BJ (cell line): ENCODE results near the gene APH1A. TPM values are rescaled to one million over a fixed set of nuclear protein-coding genes. Genes with fewer than 3 reads are reported as not detected.
A peak's percentile ranks its signal among the peaks of the same experiment; 100 is the strongest.

Source experiments
- CTCF ChIA-PET: fragments of 350-600 bp; formaldehyde crosslinking; extraction: SDS; loops from one replicate; lab custom pipeline; 2021; ENCODE audit warnings: antibody characterized with exemption, inconsistent platforms; lab: Yijun Ruan, JAX
- POLR2A ChIA-PET: fragments of 300-600 bp; sonication (Branson Sonifier 250); formaldehyde crosslinking; extraction: SDS; loops from one replicate; lab custom pipeline; 2021; ENCODE audit warnings: antibody characterized with exemption; lab: Charles Lee
- DNase-seq: peaks from one replicate; pipeline ENCODE4 v3.0.0-alpha.2; 2011; ENCODE audit warnings: low read depth
- H3K27me3 ChIP-seq: 2 replicates; pipeline ENCODE4 v1.6.0; 2011; ENCODE audit warnings: low read length; ENCODE audit not compliant: control insufficient read depth, insufficient read depth
- H3K36me3 ChIP-seq: 2 replicates; pipeline ENCODE4 v1.5.1; 2011; ENCODE audit warnings: low read length; ENCODE audit not compliant: control insufficient read depth, insufficient read depth
- H3K4me3 ChIP-seq: 2 replicates; pipeline ENCODE4 v1.5.1; 2011; ENCODE audit warnings: low read depth, mild to moderate bottlenecking, control low read depth, low read length
- CTCF ChIP-seq: IDR thresholded peaks from 2 replicates; pipeline ENCODE4 v1.5.1; 2011; ENCODE audit warnings: low read depth, mild to moderate bottlenecking, control low read depth, inconsistent platforms, low read length, moderate library complexity; ENCODE audit not compliant: insufficient read depth
- polyA plus RNA-seq: library from polyadenylated mRNA; depleted of rRNA; stranded (reverse); fragments of >200 nt; gene quantifications from 2 replicates; pipeline ENCODE4 v1.2.3, GENCODE V29; 2011

The APH1A gene
- polyA plus RNA-seq, 1 experiment = 172 TPM

GRCh38 chr1:150267896-150268295 is 920 bp downstream of the APH1A start:
- Histone ChIP-seq H3K27me3 (no peaks in the 10 kb centered on the region), H3K4me3 (peak overlapping the region; percentile 94), H3K36me3 (peaks cover 11% of the 10 kb centered on the region)
- DNase-seq = no peak
- TF ChIP-seq CTCF = no peak
- CTCF ChIA-PET = interaction anchor here (8.9 kb wide), 1 partner anchor 12 kb away, joined by 85 read pairs; the partner anchor contains the start of gene CA14
- POLR2A ChIA-PET = no interaction called here

GRCh38 chr1:150263549-150263948 is 5.3 kb downstream of the APH1A start:
- H3K27me3 ChIP-seq = no peaks in the 10 kb centered on the region; the same call in 1 of the 2 replicates
- ChIA-PET CTCF (interaction anchor here (1.0 to 14.1 kb wide), 2 partner anchors 7 to 20 kb away, joined by 4 to 208 read pairs; partner anchors contain the start of gene CIART), POLR2A (no interaction called here)
- peaks cover 11% of the 10 kb centered on the region for H3K36me3 ChIP-seq
- no peak for TF ChIP-seq CTCF
- DNase-seq = no peak
- no peak overlapping the region for H3K4me3 ChIP-seq

- H3K27me3 ChIP-seq = peaks cover 6% of the 10 kb centered on the region
- peaks cover 11% of the 10 kb centered on the region for H3K36me3 ChIP-seq
- ChIA-PET POLR2A (no interaction called here), CTCF (interaction anchor here (1.0 to 14.1 kb wide), 2 partner anchors 8 to 21 kb away, joined by 3 to 208 read pairs; partner anchors contain the start of gene CIART)
- H3K4me3 ChIP-seq = no peak overlapping the region
- no peak for TF ChIP-seq CTCF
- DNase-seq = no peak
Measured at GRCh38 chr1:150262388-150263320, 6.2 kb downstream of the APH1A start.

- H3K36me3 ChIP-seq = peaks cover 11% of the 10 kb centered on the region
- peaks cover 6% of the 10 kb centered on the region for H3K27me3 ChIP-seq
- no peak for DNase-seq
- ChIA-PET CTCF (interaction anchor here (14.1 kb wide), 1 partner anchor 22 kb away, joined by 208 read pairs; the partner anchor contains the start of gene CIART), POLR2A (interaction anchor here (0.6 kb wide), 1 partner anchor 103 kb away, joined by 4 read pairs; the partner anchor contains the start of gene RPRD2)
- TF ChIP-seq CTCF = no peak
- no peak overlapping the region for H3K4me3 ChIP-seq
Measured at GRCh38 chr1:150261367-150261766, 7.4 kb downstream of the APH1A start.
